DND-41 (cell line): ENCODE results near the gene FAXDC2.

Source experiments
- EZH2 ChIP-seq: IDR thresholded peaks from 3 replicates; pipeline ENCODE4 v1.6.1; 2012; ENCODE audit warnings: borderline replicate concordance, low read depth, mild to moderate bottlenecking, moderate library complexity, low read length, inconsistent platforms; ENCODE audit not compliant: severe bottlenecking
- TF ChIP-seq, protein P1 (sequence below): IDR thresholded peaks from 2 replicates; pipeline ENCODE4 v1.5.1; 2012; ENCODE audit warnings: borderline replicate concordance, low read length, moderate library complexity, mild to moderate bottlenecking; ENCODE audit not compliant: poor library complexity, severe bottlenecking; ENCODE audit errors: extremely low read depth

GRCh38 chr5:154782326-154782725 lies 68.1 kb downstream of the FAXDC2 start:
- no peak for TF ChIP-seq EZH2
- TF ChIP-seq, protein P1, sequence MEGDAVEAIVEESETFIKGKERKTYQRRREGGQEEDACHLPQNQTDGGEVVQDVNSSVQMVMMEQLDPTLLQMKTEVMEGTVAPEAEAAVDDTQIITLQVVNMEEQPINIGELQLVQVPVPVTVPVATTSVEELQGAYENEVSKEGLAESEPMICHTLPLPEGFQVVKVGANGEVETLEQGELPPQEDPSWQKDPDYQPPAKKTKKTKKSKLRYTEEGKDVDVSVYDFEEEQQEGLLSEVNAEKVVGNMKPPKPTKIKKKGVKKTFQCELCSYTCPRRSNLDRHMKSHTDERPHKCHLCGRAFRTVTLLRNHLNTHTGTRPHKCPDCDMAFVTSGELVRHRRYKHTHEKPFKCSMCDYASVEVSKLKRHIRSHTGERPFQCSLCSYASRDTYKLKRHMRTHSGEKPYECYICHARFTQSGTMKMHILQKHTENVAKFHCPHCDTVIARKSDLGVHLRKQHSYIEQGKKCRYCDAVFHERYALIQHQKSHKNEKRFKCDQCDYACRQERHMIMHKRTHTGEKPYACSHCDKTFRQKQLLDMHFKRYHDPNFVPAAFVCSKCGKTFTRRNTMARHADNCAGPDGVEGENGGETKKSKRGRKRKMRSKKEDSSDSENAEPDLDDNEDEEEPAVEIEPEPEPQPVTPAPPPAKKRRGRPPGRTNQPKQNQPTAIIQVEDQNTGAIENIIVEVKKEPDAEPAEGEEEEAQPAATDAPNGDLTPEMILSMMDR = no peak
